T1000 (cell line): Measurements from ENCODE around the gene HYDIN.
"Not testable (repeated sequence)": the region's sequence is repeated elsewhere in the genome, so short reads cannot be mapped to it uniquely, and the experiment has no call there.

Experiments
- DNase-seq: peaks from one replicate; lab custom pipeline; 2025; ENCODE audit warnings: mixed read lengths; lab: John Stamatoyannopoulos, UW

Gene HYDIN

GRCh38 chr16:70851299-70851698, 379.2 kb downstream of the HYDIN start:
- not testable (repeated sequence) for DNase-seq

GRCh38 chr16:70823498-70824118, 406.9 kb downstream of the HYDIN start:
- not testable (repeated sequence) for DNase-seq

- not testable (repeated sequence) for DNase-seq
Observed at GRCh38 chr16:70822734-70823133, 407.8 kb downstream of the HYDIN start.

- DNase-seq: not testable (repeated sequence)
Observed at GRCh38 chr16:70818088-70818487, 412.4 kb downstream of the HYDIN start.

GRCh38 chr16:70809392-70810060, 421.0 kb downstream of the HYDIN start:
- no peak for DNase-seq

GRCh38 chr16:70808371-70808770, 422.2 kb downstream of the HYDIN start:
- no peak for DNase-seq

GRCh38 chr16:70805787-70806186, 424.7 kb downstream of the HYDIN start:
- no peak for DNase-seq

GRCh38 chr16:70805380-70805779, 425.1 kb downstream of the HYDIN start:
- no peak for DNase-seq

GRCh38 chr16:70804734-70805169, 425.8 kb downstream of the HYDIN start:
- no peak for DNase-seq

- peak; percentile 6 for DNase-seq
Observed at GRCh38 chr16:70804153-70804733, 426.3 kb downstream of the HYDIN start.

- no peak for DNase-seq
Observed at GRCh38 chr16:70803319-70803718, 427.2 kb downstream of the HYDIN start.

- no peak for DNase-seq
Observed at GRCh38 chr16:70801611-70802010, 428.9 kb downstream of the HYDIN start.

- peak; percentile 68 for DNase-seq
Observed at GRCh38 chr16:70800781-70801480, 429.6 kb downstream of the HYDIN start, which contains the start of gene VAC14. TSS of gene VAC14 (minus strand) at chr16:70801158. CDS start at chr16:70800900, 258 bp downstream.

GRCh38 chr16:70800311-70800710, 430.2 kb downstream of the HYDIN start:
- no peak for DNase-seq

- no peak for DNase-seq
Observed at GRCh38 chr16:70796301-70796700, 434.2 kb downstream of the HYDIN start.

- no peak for DNase-seq
Observed at GRCh38 chr16:70795296-70795912, 435.1 kb downstream of the HYDIN start.

GRCh38 chr16:70793851-70794502, 436.5 kb downstream of the HYDIN start:
- no peak for DNase-seq

GRCh38 chr16:70790815-70791214, 439.7 kb downstream of the HYDIN start:
- DNase-seq: no peak

GRCh38 chr16:70789595-70790447, 440.7 kb downstream of the HYDIN start:
- no peak for DNase-seq
